Fibroblast of skin of abdomen (primary cell): ENCODE measurements around the gene PDE8A.
"Not testable (repeated sequence)": the region's sequence is repeated elsewhere in the genome, so short reads cannot be mapped to it uniquely, and the experiment has no call there.

ENCODE experiments used
- DNase-seq: peaks from one replicate; pipeline ENCODE4 v3.0.0-alpha.2; 2013

Gene PDE8A

GRCh38 chr15:85179700-85180099 is 198.0 kb downstream of the PDE8A start:
- DNase-seq, result no peak

DNA sequence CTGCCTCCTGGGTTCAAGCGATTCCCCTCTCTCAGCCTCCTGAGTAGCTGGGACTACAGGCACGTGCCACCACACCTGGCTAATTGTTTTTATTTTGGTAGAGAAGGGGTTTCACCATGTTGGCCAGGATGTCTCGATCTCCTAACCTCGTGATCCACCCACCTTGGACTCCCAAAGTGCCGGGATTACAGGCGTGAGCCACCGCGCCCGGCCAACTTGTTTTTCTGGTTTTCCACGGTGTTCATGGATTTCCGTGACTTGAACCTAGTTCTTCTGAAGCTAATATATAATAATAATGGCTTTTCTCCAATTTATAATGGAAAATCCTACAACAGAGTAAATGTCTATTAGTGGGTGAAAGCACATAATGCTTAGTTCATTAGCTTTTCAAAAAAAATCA is 203.7 kb downstream of the PDE8A start:
- DNase-seq, result not testable (repeated sequence)

GRCh38 chr15:85188171-85188577 is 206.5 kb downstream of the PDE8A start:
- not testable (repeated sequence) for DNase-seq
